ENCODE results near the gene KLHL17.
"Not testable (repeated sequence)": the region's sequence is repeated elsewhere in the genome, so short reads cannot be mapped to it uniquely, and the experiment has no call there.

Gene KLHL17

GRCh38 chr1:978835-979743 lies 18.7 kb downstream of the KLHL17 start:
- no peak for TF ChIP-seq ZNF274 (IDR thresholded peaks at IDR 0.05; ENCODE audit: low read depth, low read length)
- no peak overlapping the region for H3K4me3 ChIP-seq (ENCODE audit: low read length)

DNA sequence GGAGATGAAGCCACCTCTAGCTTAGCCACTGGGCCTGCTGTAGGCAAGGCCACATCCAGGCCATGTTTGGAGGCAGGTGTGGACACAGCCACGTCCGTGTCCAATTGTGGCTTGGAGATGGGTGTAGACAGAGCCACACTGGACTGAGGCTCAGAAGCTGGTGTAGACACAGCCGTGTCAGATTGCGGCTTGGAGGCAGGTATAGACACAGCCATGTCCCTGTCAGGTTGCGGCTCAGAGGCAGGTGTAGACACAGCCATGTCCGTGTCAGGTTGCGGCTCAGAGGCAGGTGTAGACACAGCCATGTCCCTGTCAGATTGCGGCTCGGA lies 19.3 kb downstream of the KLHL17 start:
- no peak overlapping the region for H3K4me3 ChIP-seq (ENCODE audit: low read length)
- TF ChIP-seq ZNF274 (IDR thresholded peaks at IDR 0.05; ENCODE audit: low read depth, low read length) = no peak

DNA sequence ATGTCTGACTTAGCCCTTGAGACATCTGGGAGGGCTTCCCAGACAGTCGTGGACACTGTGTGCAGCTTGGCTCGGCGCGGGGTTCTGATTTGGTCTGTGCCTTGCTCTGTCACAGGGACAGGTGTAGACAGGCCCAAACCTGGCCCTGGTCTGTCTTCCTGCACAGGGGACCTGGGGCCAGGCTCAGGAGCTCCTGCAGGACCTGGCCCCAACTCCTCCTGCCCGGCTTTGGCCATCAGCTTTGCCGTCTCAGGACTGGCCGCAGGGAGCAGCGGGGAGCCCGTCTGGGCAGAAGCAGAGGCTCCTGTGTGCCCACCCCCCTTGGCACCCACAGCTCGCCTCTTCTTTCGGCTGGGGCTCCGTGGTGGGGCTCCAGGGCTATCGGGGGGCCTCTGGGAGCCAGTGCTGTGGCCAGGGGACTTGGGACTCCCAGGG lies 19.8 kb downstream of the KLHL17 start:
- no peak overlapping the region for H3K4me3 ChIP-seq (ENCODE audit: low read length)

DNA sequence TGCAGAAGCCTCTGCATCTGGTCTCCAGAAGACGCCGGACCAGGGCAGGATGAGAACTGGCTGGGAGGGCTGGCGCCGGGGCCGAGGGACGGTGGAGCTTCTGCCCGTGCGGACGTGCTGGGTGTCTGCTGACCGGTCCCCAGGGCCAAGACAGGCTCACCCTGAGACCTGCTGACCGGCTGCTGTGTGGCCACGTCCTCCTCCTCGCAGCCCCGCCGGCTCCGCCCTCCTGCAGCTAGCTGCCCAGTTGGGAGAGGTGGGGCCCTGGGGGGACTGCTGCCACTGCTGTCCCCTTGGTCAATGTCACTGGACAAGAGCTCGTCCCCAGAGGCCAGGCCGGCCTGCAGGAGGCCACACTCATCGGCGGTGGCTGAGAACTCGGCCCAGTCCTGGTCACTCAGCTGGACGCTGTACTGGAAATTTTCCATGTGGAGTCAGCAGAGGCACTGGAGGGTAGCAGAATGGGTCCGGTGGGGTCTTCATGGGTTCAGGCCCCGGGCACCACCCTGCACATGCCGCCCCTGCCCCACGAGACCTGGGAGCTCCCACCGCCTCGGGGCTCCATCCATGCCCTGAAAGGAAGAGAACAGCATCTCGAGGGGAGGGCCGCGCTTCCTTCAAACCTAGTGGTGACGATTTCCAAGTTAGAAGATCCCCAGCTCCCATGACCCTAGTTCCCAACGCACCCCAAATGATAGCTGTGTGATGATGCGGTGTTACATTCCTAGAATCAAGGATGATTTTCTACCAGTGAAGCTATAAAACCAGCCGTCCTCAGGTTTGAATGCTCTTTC lies 20.4 kb downstream of the KLHL17 start:
- H3K4me3 ChIP-seq (ENCODE audit: low read length) = no peak overlapping the region
- TF ChIP-seq ZNF274 (IDR thresholded peaks at IDR 0.05; ENCODE audit: low read depth, low read length) = no peak

More for the DNA sequence above, 19.8 kb downstream of the KLHL17 start:
- no peak for TF ChIP-seq ZNF274 (IDR thresholded peaks at IDR 0.05; ENCODE audit: low read depth, low read length)

- no peak for TF ChIP-seq ZNF274 (IDR thresholded peaks at IDR 0.05; ENCODE audit: low read depth, low read length)
- no peak overlapping the region for H3K4me3 ChIP-seq (ENCODE audit: low read length)
These were observed 21.1 kb downstream of the KLHL17 start for GRCh38 chr1:981491-981954.

DNA sequence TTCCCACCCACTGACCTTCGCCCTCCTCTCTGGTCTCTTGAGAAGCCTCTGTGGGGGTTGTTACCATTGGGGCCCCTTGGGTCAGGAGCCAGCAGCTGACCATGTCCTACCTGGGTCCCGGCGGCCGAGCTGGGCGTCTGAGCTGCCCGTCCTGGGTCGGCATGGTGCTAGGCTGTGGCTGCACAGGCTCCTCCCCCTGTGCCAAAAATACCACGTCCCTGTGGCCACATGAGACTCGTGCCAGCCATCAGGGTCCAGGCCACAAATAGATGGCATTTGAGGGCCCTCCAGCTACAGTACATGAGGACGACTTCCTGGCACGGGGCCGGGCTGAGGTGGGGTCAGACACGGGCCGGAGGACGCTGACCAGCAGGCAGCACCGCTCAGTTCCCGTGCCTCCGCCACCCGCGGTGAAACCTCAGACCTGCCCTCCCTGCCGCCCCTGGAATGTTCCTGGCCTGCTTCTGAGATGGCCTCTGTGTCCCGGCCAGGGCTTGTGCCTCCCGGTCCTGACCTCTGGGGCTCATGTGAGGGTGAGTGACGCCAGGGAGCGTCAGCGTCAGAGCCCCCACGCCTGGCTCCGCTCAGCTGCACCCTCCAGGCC lies 21.7 kb downstream of the KLHL17 start, which contains the start of gene PERM1:
PERM1 (minus strand) TSS at position 139 of the 604 bp plus-strand sequence. CDS start 1,064 bp downstream, outside the sequence.
- no peak within 1 kb of the TSS for H3K4me3 ChIP-seq (ENCODE audit: low read length)
- no peak for TF ChIP-seq ZNF274 (IDR thresholded peaks at IDR 0.05; ENCODE audit: low read depth, low read length)

DNA sequence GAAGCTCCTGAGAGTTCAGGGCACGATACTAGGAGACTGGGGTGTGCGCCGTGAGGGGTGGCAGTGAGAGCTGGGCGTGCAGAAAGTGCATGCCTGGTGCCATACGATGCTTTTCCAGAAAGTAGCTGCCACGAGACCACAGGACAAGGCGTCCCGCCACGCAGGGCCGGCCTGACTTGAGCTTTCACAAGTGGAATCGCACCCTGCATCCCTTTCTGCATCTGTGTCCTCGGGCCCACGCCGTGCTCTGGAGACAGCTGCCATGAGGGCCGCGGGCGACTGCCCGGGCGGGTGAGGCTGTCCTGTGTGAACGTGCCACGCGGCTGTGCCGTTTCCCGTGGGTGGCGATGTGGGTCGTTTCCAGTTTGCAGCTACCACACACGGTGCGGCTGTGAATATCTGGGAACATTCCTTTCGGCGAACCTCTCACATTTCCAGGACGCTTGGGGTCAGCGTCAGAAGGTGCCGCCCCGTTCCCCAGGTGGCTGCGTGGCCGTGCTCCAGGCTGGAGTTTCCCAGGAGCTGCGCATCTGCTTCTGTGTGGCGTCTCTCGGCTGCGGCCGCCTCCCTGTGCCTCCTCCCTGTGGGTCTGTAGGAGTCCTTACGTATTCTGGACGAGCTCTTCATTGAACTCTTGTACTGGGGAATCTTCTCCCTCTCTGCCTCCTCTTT lies 22.5 kb downstream of the KLHL17 start:
- no peak overlapping the region for H3K4me3 ChIP-seq (ENCODE audit: low read length)
- no peak for TF ChIP-seq ZNF274 (IDR thresholded peaks at IDR 0.05; ENCODE audit: low read depth, low read length)

- no peak for TF ChIP-seq ZNF274 (IDR thresholded peaks at IDR 0.05; ENCODE audit: low read depth, low read length)
- H3K4me3 ChIP-seq (ENCODE audit: low read length) = no peak overlapping the region
These were observed 23.6 kb downstream of the KLHL17 start for GRCh38 chr1:983798-984475.

DNA sequence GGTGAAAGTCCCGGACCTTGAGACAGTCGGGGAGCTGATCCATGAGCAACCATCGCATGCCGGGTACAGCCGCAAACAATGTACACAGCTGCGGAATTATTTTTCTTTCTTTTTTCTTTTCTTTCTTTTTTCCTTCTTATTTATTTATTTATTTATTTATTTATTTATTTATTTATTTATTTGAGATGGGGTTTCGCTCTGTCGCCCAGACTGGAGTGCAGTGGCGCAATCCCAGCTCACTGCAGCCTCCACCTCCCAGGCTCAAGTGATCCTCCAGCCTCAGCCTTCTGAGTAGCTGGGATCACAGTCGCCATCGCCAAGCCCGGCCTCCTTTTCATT lies 24.1 kb downstream of the KLHL17 start:
- H3K4me3 ChIP-seq (ENCODE audit: low read length) = no peak overlapping the region
- TF ChIP-seq ZNF274 (IDR thresholded peaks at IDR 0.05; ENCODE audit: low read depth, low read length) = no peak

DNA sequence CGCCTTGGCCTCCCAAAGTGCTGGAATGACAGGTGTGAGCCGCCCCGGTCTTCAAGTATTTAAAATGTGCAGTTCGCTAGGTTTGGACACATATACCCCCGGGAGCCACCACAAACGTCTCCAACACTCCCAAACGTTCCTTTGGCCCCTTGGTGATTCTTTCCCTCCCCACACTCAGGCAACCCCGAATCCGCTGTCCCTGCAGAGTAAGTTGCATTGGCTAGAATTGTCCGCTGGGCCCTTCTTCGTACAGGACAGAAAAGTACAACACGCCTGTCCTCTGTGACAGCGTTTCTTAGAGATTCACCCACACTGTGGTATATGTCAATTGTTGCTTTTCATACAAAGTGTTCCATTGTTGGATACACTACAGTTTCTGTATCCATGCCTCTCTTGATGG lies 24.7 kb downstream of the KLHL17 start:
- H3K4me3 ChIP-seq (ENCODE audit: low read length) = no peak overlapping the region
- TF ChIP-seq ZNF274 (IDR thresholded peaks at IDR 0.05; ENCODE audit: low read depth, low read length) = no peak

DNA sequence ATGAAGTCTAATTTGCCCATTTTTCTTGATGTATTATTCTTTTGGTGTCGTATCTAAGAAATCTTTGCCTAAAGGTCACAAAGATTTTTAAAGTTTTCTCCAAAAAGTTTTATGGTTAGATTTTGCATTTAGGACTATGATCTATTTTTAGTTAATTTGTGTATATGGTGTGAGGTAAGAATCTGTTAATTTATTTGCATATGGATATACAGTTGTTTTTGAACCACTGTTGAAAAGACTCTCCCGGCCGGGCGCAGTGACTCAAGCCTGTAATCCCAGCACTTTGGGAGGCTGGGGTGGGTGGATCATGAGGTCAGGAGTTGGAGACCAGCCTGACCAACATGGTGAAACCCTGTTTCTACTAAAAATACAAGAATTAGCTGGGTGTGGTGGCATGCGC lies 27.7 kb downstream of the KLHL17 start:
- H3K4me3 ChIP-seq (ENCODE audit: low read length) = not testable (repeated sequence)

DNA sequence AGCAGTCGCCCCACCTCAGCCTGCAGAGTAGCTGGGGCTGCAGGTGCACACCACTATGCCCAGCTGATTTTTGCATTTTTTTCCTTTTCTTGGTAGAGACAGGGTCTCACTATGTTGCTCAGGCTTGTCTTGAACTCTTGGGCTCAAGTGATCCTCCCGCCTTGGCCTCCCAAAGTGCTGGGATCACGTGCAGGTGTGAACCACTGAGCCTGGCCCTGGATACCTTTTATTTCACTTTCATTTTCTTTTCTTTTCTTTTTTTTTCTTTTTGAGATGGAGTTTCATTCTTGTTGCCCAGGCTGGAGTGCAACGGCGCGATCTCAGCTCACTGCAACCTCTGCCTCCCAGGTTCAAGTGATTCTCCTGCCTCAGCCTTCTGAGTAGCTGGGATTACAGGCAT lies 30.9 kb downstream of the KLHL17 start:
- not testable (repeated sequence) for H3K4me3 ChIP-seq (ENCODE audit: low read length)

- no peak overlapping the region for H3K4me3 ChIP-seq (ENCODE audit: low read length)
- TF ChIP-seq ZNF274 (IDR thresholded peaks at IDR 0.05; ENCODE audit: low read depth, low read length) = no peak
These were observed 31.5 kb downstream of the KLHL17 start for GRCh38 chr1:991895-992294.

GRCh38 chr1:992362-992761 lies 32.0 kb downstream of the KLHL17 start:
- H3K4me3 ChIP-seq (ENCODE audit: low read length) = no peak overlapping the region
- no peak for TF ChIP-seq ZNF274 (IDR thresholded peaks at IDR 0.05; ENCODE audit: low read depth, low read length)

Measured in GM08714 (cell line).